GM18505 (cell line): ENCODE data around the gene CCDC39.

Source experiments
- ATAC-seq: cut with Tn5 transposase; IDR thresholded peaks from one replicate; pipeline ENCODE4 v1.9.1; 2021; ENCODE audit not compliant: unreplicated experiment
- POLR2A ChIP-seq: IDR thresholded peaks from 4 replicates; pipeline ENCODE4 v1.6.1; 2011; ENCODE audit warnings: borderline replicate concordance; ENCODE audit not compliant: insufficient read depth, insufficient read length; ENCODE audit errors: extremely low read depth

The CCDC39 gene

GRCh38 chr3:180679178-180680096 lies at the start of gene CCDC39:
TSS of gene CCDC39 (minus strand) at chr3:180679489. CDS start at chr3:180679380, 109 bp downstream.
- peak; percentile 24 for TF ChIP-seq POLR2A
- peak; percentile 97 for ATAC-seq

DNA sequence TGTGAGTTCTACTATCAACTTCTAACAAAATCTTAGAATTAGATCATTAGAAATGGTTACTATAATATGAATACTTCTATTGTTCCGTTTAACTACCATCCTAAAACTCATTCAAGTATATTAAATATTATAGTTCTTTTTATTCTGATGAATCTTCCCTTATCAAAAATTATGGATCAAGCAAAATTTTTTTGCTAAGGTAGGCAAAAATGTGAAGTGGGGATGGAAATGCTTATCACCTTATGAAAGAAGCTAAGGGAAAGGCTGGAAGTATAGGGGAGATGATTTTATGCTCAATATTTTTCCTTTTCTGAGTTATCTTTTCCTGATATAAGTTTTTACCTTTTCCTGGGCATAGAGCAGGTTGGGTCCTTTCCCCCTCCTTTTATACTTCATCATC lies 40.7 kb upstream of the CCDC39 start:
- ATAC-seq, result no peak
- TF ChIP-seq POLR2A, result no peak

- ATAC-seq, result no peak
- TF ChIP-seq POLR2A, result no peak
These were observed 28.6 kb upstream of the CCDC39 start for GRCh38 chr3:180707896-180708295.

DNA sequence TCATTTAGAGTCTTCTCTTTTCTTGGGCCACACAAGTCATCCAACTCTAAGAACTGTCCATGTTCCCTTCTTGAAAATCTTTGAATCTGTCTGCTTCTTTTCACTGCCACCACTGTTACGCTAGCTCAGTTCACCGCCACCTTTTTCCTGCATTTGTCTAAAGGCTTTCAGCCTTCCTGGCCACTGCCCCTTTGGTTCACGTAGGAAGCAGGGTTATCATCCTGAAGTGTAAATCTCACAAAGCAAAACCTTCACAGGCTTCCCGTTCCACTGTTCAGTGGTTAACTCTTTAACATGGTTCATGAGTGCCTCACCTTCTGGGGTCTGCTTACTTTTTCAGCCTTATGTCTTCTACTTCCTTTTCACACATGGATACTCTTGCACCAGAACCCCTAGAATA lies 26.3 kb upstream of the CCDC39 start:
- no peak for ATAC-seq
- TF ChIP-seq POLR2A, result no peak

- no peak for ATAC-seq
- TF ChIP-seq POLR2A, result no peak
These were observed 25.2 kb upstream of the CCDC39 start for GRCh38 chr3:180704532-180704931.

DNA sequence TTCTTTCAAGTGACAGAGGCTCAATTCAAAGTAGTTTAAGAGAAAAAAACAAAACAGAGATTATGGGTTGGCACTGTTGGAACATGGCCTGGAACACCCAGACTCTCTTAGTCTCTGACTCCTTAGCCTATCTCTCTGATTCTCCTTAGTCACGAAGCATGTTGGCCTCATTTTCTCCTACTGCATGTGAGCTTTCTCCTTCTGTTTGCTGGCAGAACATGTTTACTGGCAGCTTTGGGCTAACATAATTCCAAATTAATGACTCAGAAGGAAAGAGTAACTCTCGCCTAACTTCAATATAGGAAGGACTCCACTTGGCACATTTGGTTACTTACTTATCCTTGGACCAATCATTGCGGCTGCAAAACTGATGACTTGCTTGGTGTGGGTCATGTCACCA lies 21.7 kb upstream of the CCDC39 start:
- no peak for ATAC-seq
- no peak for TF ChIP-seq POLR2A

DNA sequence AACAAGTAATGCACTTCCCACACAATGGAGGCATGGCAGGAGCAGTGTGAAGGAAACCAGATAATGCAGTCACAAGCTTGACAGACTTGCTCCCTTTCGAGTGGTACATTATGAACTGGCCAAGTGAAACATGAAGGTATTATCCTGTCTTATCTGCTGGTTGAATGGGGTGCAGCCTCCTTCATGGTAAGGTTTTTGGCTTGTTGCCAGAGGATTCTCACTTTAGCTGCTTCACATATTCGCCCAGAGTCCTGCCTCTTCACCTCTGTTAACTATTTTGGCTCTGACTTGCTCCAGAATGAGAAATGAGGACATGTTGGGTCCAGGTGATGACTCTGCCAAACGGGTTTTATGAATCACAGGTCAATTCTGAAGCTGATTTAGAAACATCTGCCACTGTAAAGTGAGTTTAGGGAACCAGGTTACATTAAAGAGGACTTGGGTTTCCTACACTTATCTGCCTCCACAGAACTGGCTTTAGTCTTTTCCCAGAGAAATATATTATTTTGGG lies 19.5 kb upstream of the CCDC39 start:
- ATAC-seq, result no peak
- no peak for TF ChIP-seq POLR2A

DNA sequence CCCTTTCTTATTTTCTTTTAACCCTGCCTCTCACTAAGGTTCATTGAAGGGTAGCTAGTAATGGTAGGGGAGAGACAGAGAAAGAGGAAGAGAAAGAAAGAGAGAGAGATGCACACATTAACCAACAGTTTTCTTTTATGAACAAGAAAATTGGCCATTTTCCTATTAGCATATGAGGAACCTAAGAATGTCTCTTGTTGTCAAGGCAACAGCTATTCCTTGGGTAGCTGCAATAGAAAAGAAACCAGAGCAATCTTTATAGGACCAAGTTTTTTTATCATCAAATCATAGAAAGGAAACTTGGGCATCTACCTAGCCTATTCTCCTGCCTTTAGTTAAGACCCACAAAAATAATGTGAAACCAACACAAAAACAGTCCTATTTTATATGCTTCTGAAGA lies 15.0 kb upstream of the CCDC39 start:
- no peak for ATAC-seq
- TF ChIP-seq POLR2A, result no peak

DNA sequence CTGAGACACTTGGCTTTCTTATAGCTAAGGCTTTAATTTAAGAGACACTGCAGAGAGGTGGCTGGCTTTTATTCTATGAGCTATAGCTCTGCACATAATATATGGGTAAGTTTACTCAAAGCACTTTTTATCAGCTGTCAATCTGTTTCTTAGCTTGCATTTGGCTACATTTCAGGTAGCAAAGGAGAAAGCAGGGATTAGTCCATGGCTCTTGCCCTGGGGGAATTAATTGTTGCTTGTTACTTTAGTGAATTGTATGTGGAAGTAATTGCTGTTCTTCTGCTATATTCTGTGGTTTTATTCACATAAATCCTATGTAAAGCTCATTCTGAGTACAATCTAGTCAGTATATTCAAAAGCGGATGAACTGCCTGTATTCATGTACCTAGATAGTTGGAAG lies 14.4 kb upstream of the CCDC39 start:
- no peak for ATAC-seq
- no peak for TF ChIP-seq POLR2A

- ATAC-seq, result no peak
- TF ChIP-seq POLR2A, result no peak
These were observed 10.8 kb upstream of the CCDC39 start for GRCh38 chr3:180690061-180690460.

- TF ChIP-seq POLR2A, result no peak
- ATAC-seq, result no peak
These were observed 5.5 kb upstream of the CCDC39 start for GRCh38 chr3:180684807-180685206.

- no peak for ATAC-seq
- TF ChIP-seq POLR2A, result no peak
These were observed 4.5 kb upstream of the CCDC39 start for GRCh38 chr3:180683816-180684215.

DNA sequence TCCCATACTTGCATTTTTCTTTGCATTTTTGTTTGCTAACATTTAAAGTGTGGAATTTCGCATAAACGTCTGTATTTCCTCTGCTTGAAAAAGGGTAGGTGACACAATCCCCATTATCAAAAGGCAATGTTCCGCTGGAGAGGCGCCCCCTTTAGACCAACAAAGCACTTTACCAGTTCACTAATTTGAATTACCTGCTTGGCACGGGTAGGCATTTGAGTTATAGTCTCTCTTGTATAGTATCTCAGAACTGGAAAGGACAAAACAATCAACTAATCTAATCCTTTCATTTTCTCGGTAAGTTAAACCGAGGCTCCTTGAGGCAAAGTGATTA lies 775 bp upstream of the CCDC39 start:
- peak; percentile 38 for ATAC-seq
- no peak for TF ChIP-seq POLR2A

DNA sequence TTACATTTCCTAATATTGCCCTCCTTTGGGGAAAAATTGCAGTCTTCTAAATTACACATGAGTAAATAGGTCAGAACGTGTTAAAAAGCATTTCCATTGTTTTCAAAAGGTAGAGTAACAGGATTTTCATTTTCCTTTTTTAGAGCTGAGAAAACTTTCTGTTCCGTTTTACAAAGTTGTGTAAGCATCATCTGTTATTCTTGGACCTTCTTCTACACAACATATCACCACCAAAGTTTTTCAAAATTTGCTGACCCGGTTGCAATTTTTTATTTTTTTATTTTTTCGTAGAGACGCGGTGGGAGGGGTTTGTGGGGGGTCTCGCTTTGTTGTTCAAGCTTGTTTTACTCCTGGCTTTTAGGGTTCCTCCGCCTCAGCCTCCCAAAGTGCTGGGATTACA lies 1.1 kb downstream of the CCDC39 start:
- ATAC-seq, result no peak
- TF ChIP-seq POLR2A, result no peak
